GM12891 (cell line): ENCODE measurements around the gene YPEL2.

ENCODE experiments used
- POLR2A ChIP-seq: IDR thresholded peaks from 2 replicates; pipeline ENCODE4 v1.6.1; 2011; ENCODE audit warnings: low read depth, low read length, control low read depth
- SPI1 ChIP-seq: IDR thresholded peaks from 2 replicates; pipeline ENCODE4 v1.6.1; 2011; ENCODE audit warnings: low read depth, low read length, control low read depth

DNA sequence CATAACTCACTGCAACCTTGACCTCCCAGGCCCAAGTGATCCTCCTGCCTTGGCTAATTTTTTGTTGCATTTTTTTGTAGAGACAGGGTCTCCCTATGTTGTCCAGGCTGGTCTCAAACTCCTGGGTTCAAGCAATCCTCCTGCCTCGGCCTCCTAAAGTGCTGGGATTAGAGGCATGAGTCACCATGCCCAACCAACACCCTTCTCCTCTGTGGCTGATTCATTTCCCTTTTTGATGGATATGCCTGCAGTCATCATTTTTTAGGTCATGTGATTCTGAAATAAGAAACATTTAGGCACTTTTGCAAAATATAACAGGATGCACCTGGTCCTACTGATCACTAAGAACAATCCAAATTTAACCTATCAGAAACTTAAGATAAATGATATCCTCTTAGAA, 44.0 kb upstream of the YPEL2 start:
- TF ChIP-seq SPI1 = peak; percentile 8; the same call in 1 of the 2 replicates
- TF ChIP-seq POLR2A = no peak
